Measurements from ENCODE around the gene LRIT2. TPM values are rescaled to one million over a fixed set of nuclear protein-coding genes. Genes with fewer than 3 reads are reported as not detected.

Gene LRIT2
- total and polyA plus RNA-seq, 2 experiments from 2014 or later: not detected

GRCh38 chr10:84262190-84262956 is 37.0 kb upstream of the LRIT2 start:
- Histone ChIP-seq H2AFZ (no peak overlapping the region), H3K36me3 (ENCODE audit: low read depth) (no peaks in the 10 kb centered on the region), H3K27me3 (replicated peaks; ENCODE audit: insufficient read depth) (no peaks in the 10 kb centered on the region; the same call in 1 of the 2 replicates), H4K20me1 (ENCODE audit: insufficient read depth) (no peaks in the 10 kb centered on the region), H3F3A (ENCODE audit: insufficient read depth) (no peaks in the 10 kb centered on the region), H3K4me2 (ENCODE audit: unreplicated experiment) (no peak overlapping the region), H3K4me3 (no peak overlapping the region), H3K9me3 (ENCODE audit: low read depth) (no peaks in the 10 kb centered on the region), H3K9me2 (ENCODE audit: insufficient read depth) (no peaks in the 10 kb centered on the region), H3K9ac (no peak overlapping the region), H3K27ac (no peak overlapping the region), H3K79me2 (ENCODE audit: insufficient read depth) (no peaks in the 10 kb centered on the region), H3K4me1 (ENCODE audit: insufficient read depth) (0 out of 2 replicates have a peak, but pooled peaks cover under 1% of the 10 kb centered on the region)
- in situ Hi-C loops (cut with MboI): loop anchor here (5.0 kb wide), 1 partner anchor 280 kb away; no protein-coding TSS in a partner anchor
- TF ChIP-seq EZH2 (IDR thresholded peaks at IDR 0.05; ENCODE audit: insufficient read depth, poor library complexity, severe bottlenecking) (no peak), EZH2phosphoT487 (IDR thresholded peaks at IDR 0.05; ENCODE audit: insufficient read depth, low read depth) (no peak)
- no peak for DNase-seq
- 65 to 67% methylated on average over 13 of the region's 13 CpGs for WGBS, 2 experiments (ENCODE audit: low coverage in 1 of 2, low lambda C conversion rate in 2 of 2, missing lambda C conversion rate in 2 of 2)

DNA sequence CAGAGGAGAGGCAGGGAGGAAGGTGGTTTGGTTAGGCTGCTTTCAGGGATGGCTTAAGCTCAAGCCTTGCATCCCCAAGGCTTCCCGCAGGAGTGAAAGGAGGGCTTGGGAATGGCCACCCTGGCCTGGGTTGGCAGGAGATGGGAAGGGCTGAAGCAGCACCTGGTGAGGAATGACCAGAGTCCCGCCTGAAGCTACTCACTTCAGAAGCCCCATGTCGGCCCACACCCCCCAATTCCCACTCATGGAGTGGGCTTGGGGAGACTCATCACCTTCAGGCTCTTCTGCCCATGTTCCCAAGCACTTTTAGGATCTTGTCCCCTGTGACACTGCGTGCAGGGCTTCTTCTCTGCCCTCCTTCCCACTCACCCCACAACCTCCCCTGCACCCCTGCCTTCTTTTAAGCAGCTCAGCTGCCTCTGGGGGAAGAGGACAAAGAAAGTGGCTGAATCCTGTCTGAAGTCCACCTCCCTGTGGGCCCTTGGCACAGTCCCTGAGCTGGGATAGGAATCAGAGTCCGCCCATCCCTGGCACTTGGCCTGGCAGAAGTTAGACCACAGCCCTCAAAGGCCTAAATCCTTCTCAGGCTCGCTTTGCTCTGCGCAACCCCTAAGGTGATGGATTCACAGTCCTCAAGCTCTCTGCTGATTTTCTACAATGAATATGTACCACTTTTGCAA is 36.0 kb upstream of the LRIT2 start:
- DNase-seq: no peak
- Histone ChIP-seq H3K4me1 (ENCODE audit: insufficient read depth) (no peaks in the 10 kb centered on the region), H3K9ac (no peak overlapping the region), H3K9me2 (ENCODE audit: insufficient read depth) (no peaks in the 10 kb centered on the region), H4K20me1 (ENCODE audit: insufficient read depth) (no peaks in the 10 kb centered on the region), H3K4me2 (ENCODE audit: unreplicated experiment) (no peak overlapping the region), H3K4me3 (no peak overlapping the region), H2AFZ (no peak overlapping the region), H3K27me3 (replicated peaks; ENCODE audit: insufficient read depth) (no peaks in the 10 kb centered on the region; the same call in 1 of the 2 replicates), H3K79me2 (ENCODE audit: insufficient read depth) (no peaks in the 10 kb centered on the region), H3K36me3 (ENCODE audit: low read depth) (no peaks in the 10 kb centered on the region), H3K27ac (no peak overlapping the region), H3F3A (ENCODE audit: insufficient read depth) (no peaks in the 10 kb centered on the region), H3K9me3 (ENCODE audit: low read depth) (no peaks in the 10 kb centered on the region)
- in situ Hi-C loops (cut with MboI): loop anchor here (5.0 kb wide), 1 partner anchor 281 kb away; no protein-coding TSS in a partner anchor
- WGBS, 2 experiments (ENCODE audit: low coverage in 1 of 2, low lambda C conversion rate in 2 of 2, missing lambda C conversion rate in 2 of 2): 61 to 65% methylated on average over 7 of the region's 7 CpGs
- TF ChIP-seq EZH2 (IDR thresholded peaks at IDR 0.05; ENCODE audit: insufficient read depth, poor library complexity, severe bottlenecking): no peak
- no peak for TF ChIP-seq EZH2phosphoT487 (IDR thresholded peaks at IDR 0.05; ENCODE audit: insufficient read depth, low read depth)

DNA sequence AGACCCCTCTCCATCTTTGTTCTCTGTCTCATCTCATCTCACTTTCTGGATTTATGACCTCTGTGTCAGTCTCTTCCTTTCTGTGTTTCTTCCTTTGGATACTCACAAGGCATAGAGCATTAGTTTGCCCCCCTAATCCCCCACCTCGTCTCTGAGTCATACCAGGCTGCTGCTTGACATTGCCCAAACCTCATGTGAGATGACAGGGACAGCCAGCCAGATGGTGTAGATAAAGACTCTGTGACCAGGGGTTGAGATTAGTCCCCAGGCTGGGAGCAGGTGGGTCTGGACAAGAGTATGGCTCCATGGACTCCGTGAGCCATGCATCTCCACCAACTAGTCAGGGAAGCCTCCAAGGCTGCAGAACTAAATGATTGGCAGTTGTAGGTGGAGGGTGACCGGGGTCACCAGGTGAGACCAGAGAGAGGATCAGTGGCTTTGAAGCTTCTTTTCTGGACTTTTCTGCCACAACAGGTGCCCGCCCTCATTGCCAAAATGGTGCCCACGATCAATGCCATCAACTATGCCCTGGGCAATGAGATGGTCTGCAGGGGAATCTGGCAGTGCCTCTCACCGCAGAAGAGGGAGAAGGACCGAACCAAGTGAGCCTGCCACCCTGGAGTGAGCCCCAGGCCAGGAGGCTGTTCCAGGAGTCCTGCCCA is 32.8 kb upstream of the LRIT2 start:
- TF ChIP-seq EZH2 (IDR thresholded peaks at IDR 0.05; ENCODE audit: insufficient read depth, poor library complexity, severe bottlenecking) (no peak), EZH2phosphoT487 (IDR thresholded peaks at IDR 0.05; ENCODE audit: insufficient read depth, low read depth) (no peak)
- Histone ChIP-seq H4K20me1 (ENCODE audit: insufficient read depth) (no peaks in the 10 kb centered on the region), H2AFZ (no peak overlapping the region), H3K27me3 (replicated peaks; ENCODE audit: insufficient read depth) (peaks cover 4% of the 10 kb centered on the region; the same call in 1 of the 2 replicates), H3K9ac (no peak overlapping the region), H3K4me3 (no peak overlapping the region), H3K27ac (no peak overlapping the region), H3F3A (ENCODE audit: insufficient read depth) (no peaks in the 10 kb centered on the region), H3K9me3 (ENCODE audit: low read depth) (no peaks in the 10 kb centered on the region), H3K9me2 (ENCODE audit: insufficient read depth) (no peaks in the 10 kb centered on the region), H3K79me2 (ENCODE audit: insufficient read depth) (no peaks in the 10 kb centered on the region), H3K4me1 (ENCODE audit: insufficient read depth) (no peaks in the 10 kb centered on the region), H3K4me2 (ENCODE audit: unreplicated experiment) (no peak overlapping the region), H3K36me3 (ENCODE audit: low read depth) (no peaks in the 10 kb centered on the region)
- 58 to 63% methylated on average over 7 of the region's 7 CpGs for WGBS, 2 experiments (ENCODE audit: low coverage in 1 of 2, low lambda C conversion rate in 2 of 2, missing lambda C conversion rate in 2 of 2)
- DNase-seq: no peak
- in situ Hi-C loops (cut with MboI): no loop called here

DNA sequence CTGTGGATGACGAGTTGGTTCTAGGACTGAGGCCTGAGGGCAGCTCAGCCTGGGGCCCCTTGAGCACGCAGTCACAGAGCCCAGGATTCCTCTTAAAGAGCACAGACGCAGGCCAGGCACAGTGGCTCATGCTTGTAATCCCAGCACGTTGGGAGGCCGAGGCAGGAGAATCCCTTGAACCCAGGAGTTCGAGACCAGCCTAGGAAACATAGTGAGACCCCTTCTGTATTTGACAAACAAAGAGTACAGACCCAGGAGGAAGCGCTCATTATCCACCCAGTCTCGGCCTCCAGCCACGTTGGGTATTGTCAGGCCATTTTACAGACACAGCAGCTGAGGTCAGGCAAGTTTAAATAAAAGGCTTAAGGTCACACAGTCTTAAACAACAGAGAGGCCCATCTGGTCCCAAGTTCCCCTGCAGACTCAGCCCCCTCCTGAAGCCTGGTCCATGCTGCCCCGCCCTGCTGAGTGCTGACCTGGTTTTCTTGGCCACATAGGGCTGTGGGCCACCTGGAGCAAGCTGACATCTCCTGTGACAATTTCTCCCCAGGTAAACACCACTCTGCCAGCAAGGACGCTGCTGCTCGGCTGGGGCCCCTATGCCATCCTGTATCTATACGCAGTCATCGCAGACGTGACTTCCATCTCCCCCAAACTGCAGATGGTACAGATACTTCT is 32.1 kb upstream of the LRIT2 start:
- TF ChIP-seq EZH2phosphoT487 (IDR thresholded peaks at IDR 0.05; ENCODE audit: insufficient read depth, low read depth) (no peak), EZH2 (IDR thresholded peaks at IDR 0.05; ENCODE audit: insufficient read depth, poor library complexity, severe bottlenecking) (no peak)
- H2AFZ ChIP-seq: peak overlapping the region; percentile 58; the same call in 1 of the 2 replicates
- 58 to 61% methylated on average over 15 of the region's 15 CpGs for WGBS, 2 experiments (ENCODE audit: low coverage in 1 of 2, low lambda C conversion rate in 2 of 2, missing lambda C conversion rate in 2 of 2)
- no peaks in the 10 kb centered on the region for H3K79me2 ChIP-seq (ENCODE audit: insufficient read depth)
- no peaks in the 10 kb centered on the region for H4K20me1 ChIP-seq (ENCODE audit: insufficient read depth)
- H3F3A ChIP-seq (ENCODE audit: insufficient read depth): no peaks in the 10 kb centered on the region
- DNase-seq: no peak
- no peak overlapping the region for H3K9ac ChIP-seq
- H3K27ac ChIP-seq: no peak overlapping the region
- peak overlapping the region; percentile 16 for H3K4me2 ChIP-seq (ENCODE audit: unreplicated experiment)
- H3K4me3 ChIP-seq: 0 out of 2 replicates have a peak overlapping the region, but pooled peaks have one; percentile 15
- H3K4me1 ChIP-seq (ENCODE audit: insufficient read depth): no peaks in the 10 kb centered on the region
- in situ Hi-C loops (cut with MboI): no loop called here
- no peaks in the 10 kb centered on the region for H3K9me3 ChIP-seq (ENCODE audit: low read depth)
- peaks cover 4% of the 10 kb centered on the region; the same call in 1 of the 2 replicates for H3K27me3 ChIP-seq (replicated peaks; ENCODE audit: insufficient read depth)
- no peaks in the 10 kb centered on the region for H3K9me2 ChIP-seq (ENCODE audit: insufficient read depth)
- H3K36me3 ChIP-seq (ENCODE audit: low read depth): no peaks in the 10 kb centered on the region

Data from GM23248 (cell line).